ENCODE data around the gene MARCHF3.
A peak's percentile ranks its signal among the peaks of the same experiment; 100 is the strongest.
"Not testable (repeated sequence)": the region's sequence is repeated elsewhere in the genome, so short reads cannot be mapped to it uniquely, and the experiment has no call there.

The MARCHF3 gene

DNA sequence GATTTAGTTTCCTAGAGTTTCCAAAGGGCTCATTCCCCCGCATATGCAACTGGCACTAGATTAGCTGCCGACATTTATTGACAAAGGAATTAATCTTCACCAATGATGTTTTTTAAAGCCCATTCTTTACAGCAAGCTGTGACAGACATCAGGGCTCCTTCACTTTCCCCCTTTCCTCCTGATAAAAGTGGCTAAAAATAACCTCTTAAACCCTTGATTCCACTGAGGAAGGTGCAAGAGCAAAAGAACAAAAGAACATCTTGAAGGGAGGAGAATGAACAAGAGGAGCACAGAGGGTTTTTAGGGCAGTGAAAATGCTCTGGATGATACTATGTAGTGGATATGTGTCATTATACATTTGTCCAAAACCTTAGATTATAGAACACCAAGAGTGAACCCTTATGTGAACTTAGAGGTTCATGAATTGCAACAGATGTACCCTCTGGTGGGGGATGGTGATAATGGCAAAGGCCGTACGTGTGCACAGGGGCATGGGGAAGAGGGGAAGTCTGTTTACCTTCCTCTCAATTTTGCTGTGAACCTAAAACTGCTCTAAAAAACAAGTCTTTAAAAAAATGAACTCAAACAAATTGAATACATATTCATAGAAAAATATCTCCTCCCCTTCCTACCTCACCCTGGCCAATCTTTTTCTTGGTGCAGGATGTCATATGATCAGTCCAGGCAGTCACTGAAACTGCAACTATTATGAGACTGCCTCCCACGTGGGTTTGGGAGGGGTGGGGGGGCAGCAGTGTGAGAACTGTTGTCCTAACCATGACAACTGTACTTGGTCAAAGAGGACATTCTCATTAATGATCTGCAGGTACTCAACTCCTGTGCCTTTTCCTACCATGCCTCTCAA, 83.0 kb downstream of the MARCHF3 start:
- DNase-seq (ENCODE audit: low read depth): no peak
- TF ChIP-seq, protein P1, sequence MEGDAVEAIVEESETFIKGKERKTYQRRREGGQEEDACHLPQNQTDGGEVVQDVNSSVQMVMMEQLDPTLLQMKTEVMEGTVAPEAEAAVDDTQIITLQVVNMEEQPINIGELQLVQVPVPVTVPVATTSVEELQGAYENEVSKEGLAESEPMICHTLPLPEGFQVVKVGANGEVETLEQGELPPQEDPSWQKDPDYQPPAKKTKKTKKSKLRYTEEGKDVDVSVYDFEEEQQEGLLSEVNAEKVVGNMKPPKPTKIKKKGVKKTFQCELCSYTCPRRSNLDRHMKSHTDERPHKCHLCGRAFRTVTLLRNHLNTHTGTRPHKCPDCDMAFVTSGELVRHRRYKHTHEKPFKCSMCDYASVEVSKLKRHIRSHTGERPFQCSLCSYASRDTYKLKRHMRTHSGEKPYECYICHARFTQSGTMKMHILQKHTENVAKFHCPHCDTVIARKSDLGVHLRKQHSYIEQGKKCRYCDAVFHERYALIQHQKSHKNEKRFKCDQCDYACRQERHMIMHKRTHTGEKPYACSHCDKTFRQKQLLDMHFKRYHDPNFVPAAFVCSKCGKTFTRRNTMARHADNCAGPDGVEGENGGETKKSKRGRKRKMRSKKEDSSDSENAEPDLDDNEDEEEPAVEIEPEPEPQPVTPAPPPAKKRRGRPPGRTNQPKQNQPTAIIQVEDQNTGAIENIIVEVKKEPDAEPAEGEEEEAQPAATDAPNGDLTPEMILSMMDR (IDR thresholded peaks at IDR 0.05; ENCODE audit: low read depth, low read length, missing control alignments): no peak
- in situ Hi-C loops (cut with HindIII; ENCODE audit: low sequenced_read_pairs): no loop called here
- H3K4me3 ChIP-seq (ENCODE audit: low read depth, low read length): no peak overlapping the region

DNA sequence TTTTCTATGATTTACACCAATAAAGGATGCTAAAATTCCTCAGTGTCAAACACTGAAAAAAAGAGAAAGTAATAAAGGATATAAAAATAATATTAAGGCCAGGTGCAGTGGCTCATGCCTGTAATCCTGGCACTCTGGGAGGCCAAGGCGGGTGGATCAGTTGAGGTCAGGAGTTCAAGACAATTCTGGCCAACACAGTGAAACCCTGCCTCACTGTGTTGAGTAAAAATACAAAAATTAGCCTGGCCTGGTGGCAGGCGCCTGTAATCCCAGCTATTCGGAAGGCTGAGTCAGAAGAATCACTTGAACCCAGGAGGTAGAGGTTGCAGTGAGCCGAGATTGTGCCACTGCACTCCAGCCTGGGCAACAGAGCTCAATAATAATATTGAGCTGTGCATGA, 87.5 kb downstream of the MARCHF3 start:
- DNase-seq (ENCODE audit: low read depth); H3K4me3 ChIP-seq (ENCODE audit: low read depth, low read length); in situ Hi-C loops (cut with HindIII; ENCODE audit: low sequenced_read_pairs): not testable (repeated sequence)

DNA sequence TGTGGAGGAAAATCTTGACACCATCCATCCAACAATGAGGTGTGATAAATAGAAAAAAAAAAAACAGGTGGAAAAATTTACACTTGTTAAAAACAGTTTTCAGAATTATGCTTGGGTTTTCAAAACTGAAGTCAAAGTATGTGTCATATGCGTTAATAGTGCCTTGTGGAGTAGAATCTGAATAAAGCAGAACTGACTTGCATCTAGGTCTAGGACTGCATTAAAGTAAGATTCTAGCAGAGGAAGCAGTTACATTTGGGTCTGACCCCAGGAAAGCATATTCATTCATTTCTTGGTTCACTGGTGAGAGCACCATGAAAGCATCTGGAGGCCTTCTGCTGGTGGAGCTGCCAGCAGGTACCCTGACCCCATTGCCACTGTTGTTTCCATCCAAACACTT, 89.0 kb downstream of the MARCHF3 start:
- DNase-seq (ENCODE audit: low read depth): no peak
- no peak overlapping the region for H3K4me3 ChIP-seq (ENCODE audit: low read depth, low read length)
- in situ Hi-C loops (cut with HindIII; ENCODE audit: low sequenced_read_pairs): no loop called here
- TF ChIP-seq, protein P1 (IDR thresholded peaks at IDR 0.05; ENCODE audit: low read depth, low read length, missing control alignments): no peak

DNA sequence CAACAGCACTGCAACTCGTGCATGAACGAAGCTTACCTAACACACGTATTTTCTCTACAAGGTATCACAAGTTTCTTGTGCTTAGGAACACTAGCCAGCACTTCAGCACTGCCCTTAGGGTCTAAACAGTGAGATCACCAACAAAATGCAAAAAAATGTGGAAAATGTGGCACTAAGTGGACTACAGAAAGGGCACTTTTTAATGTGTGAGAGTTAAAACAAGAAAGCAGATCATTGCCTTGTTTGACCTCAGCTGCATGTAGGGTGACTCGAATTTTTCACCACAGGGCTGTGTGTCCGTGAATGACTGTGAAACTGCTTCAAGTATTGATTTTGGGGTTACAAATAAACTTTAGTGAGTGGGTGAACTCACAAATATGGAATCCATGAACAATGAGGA, 90.5 kb downstream of the MARCHF3 start:
- TF ChIP-seq, protein P1 (IDR thresholded peaks at IDR 0.05; ENCODE audit: low read depth, low read length, missing control alignments): no peak
- no peak for DNase-seq (ENCODE audit: low read depth)
- in situ Hi-C loops (cut with HindIII; ENCODE audit: low sequenced_read_pairs): no loop called here
- no peak overlapping the region for H3K4me3 ChIP-seq (ENCODE audit: low read depth, low read length)

DNA sequence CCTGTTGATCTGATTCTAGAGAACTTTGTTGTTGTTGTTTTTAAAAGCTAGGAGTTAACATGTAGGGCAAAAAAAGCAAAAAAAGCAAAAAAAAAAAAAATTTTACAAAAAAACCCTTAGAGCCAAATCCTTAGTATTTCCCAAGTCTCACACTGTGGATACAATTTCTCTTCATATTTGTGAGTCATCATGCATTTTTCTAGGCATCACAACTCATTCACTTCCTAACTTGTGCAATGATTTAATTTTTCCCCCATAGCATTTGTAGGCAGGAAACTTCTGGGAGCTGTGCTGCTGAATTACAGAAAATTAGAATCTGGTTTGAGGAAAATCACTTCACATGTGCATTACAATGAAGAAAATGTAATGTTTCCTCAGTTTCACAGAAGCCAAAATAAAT, 91.9 kb downstream of the MARCHF3 start:
- no peak overlapping the region for H3K4me3 ChIP-seq (ENCODE audit: low read depth, low read length)
- DNase-seq (ENCODE audit: low read depth): peak; percentile 44
- in situ Hi-C loops (cut with HindIII; ENCODE audit: low sequenced_read_pairs): no loop called here
- TF ChIP-seq, protein P1 (IDR thresholded peaks at IDR 0.05; ENCODE audit: low read depth, low read length, missing control alignments): no peak

DNA sequence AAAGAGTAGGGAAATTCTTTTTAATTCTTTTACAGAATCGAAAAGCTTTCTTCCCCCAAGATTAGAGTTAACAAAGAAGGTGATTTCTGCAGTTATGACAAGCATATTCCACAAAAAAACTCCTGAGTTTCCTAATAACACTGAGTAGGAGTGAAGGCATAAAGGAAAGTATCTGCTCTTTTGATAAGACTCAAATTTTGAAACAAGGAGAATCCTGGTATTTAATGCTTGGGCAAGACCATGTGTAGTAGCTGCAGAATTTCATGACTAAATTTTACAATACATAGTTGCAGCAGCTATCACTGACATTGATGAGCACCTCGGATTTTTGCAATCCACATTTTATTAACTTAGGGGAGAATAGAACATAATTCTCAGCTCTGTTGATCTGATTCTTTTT, 92.6 kb downstream of the MARCHF3 start:
- no peak overlapping the region for H3K4me3 ChIP-seq (ENCODE audit: low read depth, low read length)
- DNase-seq (ENCODE audit: low read depth): no peak
- in situ Hi-C loops (cut with HindIII; ENCODE audit: low sequenced_read_pairs): no loop called here
- TF ChIP-seq, protein P1 (IDR thresholded peaks at IDR 0.05; ENCODE audit: low read depth, low read length, missing control alignments): no peak

DNA sequence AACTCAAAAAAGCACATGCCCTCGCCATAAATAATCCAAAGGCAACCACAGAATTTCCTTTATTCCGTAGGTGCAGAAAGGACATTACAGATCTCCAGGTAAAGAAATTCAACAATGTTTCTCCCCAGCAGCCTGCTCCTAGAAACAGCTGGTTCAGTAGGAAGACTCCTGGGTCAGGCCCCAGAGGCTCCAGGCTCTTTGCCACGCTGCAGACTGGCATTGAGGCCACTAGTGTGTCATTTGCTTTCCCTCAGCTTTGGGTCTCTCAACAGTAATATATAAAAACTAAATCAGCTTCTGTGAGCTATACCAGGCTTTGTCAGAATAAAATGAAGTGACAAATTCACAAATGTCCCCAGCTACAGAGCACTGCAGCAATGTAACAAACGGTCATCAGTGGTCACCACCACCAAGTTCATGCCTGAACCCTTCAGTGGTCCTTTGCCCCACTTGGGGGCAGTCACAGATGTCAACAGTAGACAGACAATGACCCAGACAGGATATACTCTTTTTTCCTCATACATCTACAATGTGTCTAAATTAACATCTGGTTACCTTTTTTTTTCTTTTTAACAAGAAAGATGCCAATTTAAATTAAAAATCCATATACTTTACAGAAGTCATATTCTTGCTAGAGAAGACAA, 93.5 kb downstream of the MARCHF3 start:
- no peak for DNase-seq (ENCODE audit: low read depth)

More for the DNA sequence above, 93.5 kb downstream of the MARCHF3 start:
- TF ChIP-seq, protein P1 (IDR thresholded peaks at IDR 0.05; ENCODE audit: low read depth, low read length, missing control alignments): no peak
- in situ Hi-C loops (cut with HindIII; ENCODE audit: low sequenced_read_pairs): no loop called here
- no peak overlapping the region for H3K4me3 ChIP-seq (ENCODE audit: low read depth, low read length)

Data from astrocyte of the cerebellum (primary cell).